Type B pancreatic cell (in vitro differentiated cells): ENCODE results near the gene FMNL2. TPM values are rescaled to one million over a fixed set of nuclear protein-coding genes. Genes with fewer than 3 reads are reported as not detected.

Experiments
- DNase-seq: peaks from one replicate; pipeline ENCODE4 v3.0.0; 2021; ENCODE audit warnings: mixed read lengths; ENCODE audit not compliant: unreplicated experiment; ENCODE audit errors: extremely low spot score
- H3K27ac Mint-ChIP-seq: 2 replicates; pipeline ENCODE4 v1.8.0; 2021; ENCODE audit warnings: mild to moderate bottlenecking, mixed read lengths
- H3K27me3 Mint-ChIP-seq: 2 replicates; pipeline ENCODE4 v1.8.0; 2021; ENCODE audit warnings: mixed read lengths
- H3K36me3 Mint-ChIP-seq: 2 replicates; pipeline ENCODE4 v1.8.0; 2021; ENCODE audit warnings: mixed read lengths
- H3K4me1 Mint-ChIP-seq: one replicate; pipeline ENCODE4 v1.8.0; 2021; ENCODE audit warnings: mixed read lengths; ENCODE audit not compliant: unreplicated experiment
- H3K4me3 Mint-ChIP-seq: 2 replicates; pipeline ENCODE4 v1.8.0; 2021; ENCODE audit warnings: mild to moderate bottlenecking, mixed read lengths
- H3K9me3 Mint-ChIP-seq: 2 replicates; pipeline ENCODE4 v1.8.0; 2021; ENCODE audit warnings: mixed read lengths
- CTCF ChIP-seq: fragments of 200-600 bp; sonication (generic); conservative IDR thresholded peaks from 2 replicates; pipeline ENCODE4 v1.5.0; 2021; ENCODE audit warnings: antibody characterized with exemption, mild to moderate bottlenecking
- total RNA-seq: library from RNA; stranded (reverse); gene quantifications from 2 replicates; pipeline ENCODE4 v1.2.1, GENCODE V29; 2021; ENCODE audit warnings: low replicate concordance

Gene FMNL2
- total RNA-seq, 1 donor from 2014 or later: 62.1 TPM

GRCh38 chr2:152354069-152354755, 19.2 kb downstream of the FMNL2 start:
- no peak overlapping the region for H3K27ac Mint-ChIP-seq
- H3K4me3 Mint-ChIP-seq: no peak overlapping the region

DNA sequence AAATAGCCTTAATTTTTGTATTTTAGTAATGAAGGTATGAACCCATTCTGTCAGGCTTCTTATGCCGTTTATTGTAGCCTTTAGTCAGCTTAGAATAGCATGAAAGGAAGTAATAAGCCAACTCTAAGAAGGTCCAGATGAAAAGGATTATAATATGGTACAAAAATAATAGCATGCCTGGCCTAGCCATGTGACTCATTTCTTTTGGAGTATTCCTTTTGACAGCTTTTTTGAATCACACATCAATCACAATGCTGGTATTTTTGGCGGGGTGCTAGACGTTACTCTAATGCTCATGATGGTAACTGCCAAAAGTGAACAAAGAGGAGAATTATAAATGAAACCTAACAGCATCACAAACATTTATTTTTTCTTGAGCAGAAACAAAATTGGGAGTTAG, 19.9 kb downstream of the FMNL2 start:
- no peak overlapping the region for H3K27ac Mint-ChIP-seq
- H3K27me3 Mint-ChIP-seq: no peaks in the 10 kb centered on the region
- no peaks in the 10 kb centered on the region for H3K9me3 Mint-ChIP-seq
- no peak for DNase-seq
- no peak overlapping the region for H3K4me3 Mint-ChIP-seq
- H3K4me1 Mint-ChIP-seq: peaks cover 14% of the 10 kb centered on the region
- no peak for TF ChIP-seq CTCF
- peaks cover 22% of the 10 kb centered on the region for H3K36me3 Mint-ChIP-seq

More at GRCh38 chr2:152354069-152354755, 19.2 kb downstream of the FMNL2 start:
- H3K9me3 Mint-ChIP-seq: no peaks in the 10 kb centered on the region
- no peaks in the 10 kb centered on the region for H3K27me3 Mint-ChIP-seq
- H3K36me3 Mint-ChIP-seq: peaks cover 29% of the 10 kb centered on the region
- no peak for DNase-seq
- TF ChIP-seq CTCF: no peak
- H3K4me1 Mint-ChIP-seq: peaks cover 14% of the 10 kb centered on the region

DNA sequence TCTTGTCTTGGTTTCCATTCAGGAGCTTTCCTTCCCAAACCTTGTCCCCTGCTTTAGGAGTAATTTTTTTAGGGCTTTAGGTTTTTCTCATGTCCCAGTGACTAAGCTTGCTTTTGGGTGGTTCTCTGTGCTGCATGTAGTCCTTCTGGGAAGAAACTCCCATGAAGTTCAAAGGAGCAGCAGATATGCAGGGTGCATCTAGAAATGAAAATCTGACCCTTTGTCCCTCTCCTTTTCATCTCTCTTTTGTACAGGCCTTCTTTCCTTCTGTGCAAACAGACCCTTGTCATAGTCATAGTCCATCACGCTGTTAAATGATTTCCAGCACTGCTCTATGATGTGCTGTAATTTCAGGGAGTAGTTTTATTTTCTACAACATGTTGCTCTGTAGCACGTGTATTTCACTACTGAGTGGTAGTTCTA, 20.4 kb downstream of the FMNL2 start:
- Mint-ChIP-seq H3K9me3 (no peaks in the 10 kb centered on the region), H3K4me1 (peaks cover 14% of the 10 kb centered on the region), H3K4me3 (no peak overlapping the region), H3K27me3 (no peaks in the 10 kb centered on the region), H3K27ac (no peak overlapping the region), H3K36me3 (peaks cover 22% of the 10 kb centered on the region)
- DNase-seq: no peak
- TF ChIP-seq CTCF: no peak

- peaks cover 15% of the 10 kb centered on the region for H3K36me3 Mint-ChIP-seq
- peaks cover 17% of the 10 kb centered on the region for H3K4me1 Mint-ChIP-seq
- H3K27me3 Mint-ChIP-seq: no peaks in the 10 kb centered on the region
- no peak for TF ChIP-seq CTCF
- no peak for DNase-seq
- no peaks in the 10 kb centered on the region for H3K9me3 Mint-ChIP-seq
- no peak overlapping the region for H3K27ac Mint-ChIP-seq
- no peak overlapping the region for H3K4me3 Mint-ChIP-seq
Measured at GRCh38 chr2:152359573-152360363, 24.8 kb downstream of the FMNL2 start.

DNA sequence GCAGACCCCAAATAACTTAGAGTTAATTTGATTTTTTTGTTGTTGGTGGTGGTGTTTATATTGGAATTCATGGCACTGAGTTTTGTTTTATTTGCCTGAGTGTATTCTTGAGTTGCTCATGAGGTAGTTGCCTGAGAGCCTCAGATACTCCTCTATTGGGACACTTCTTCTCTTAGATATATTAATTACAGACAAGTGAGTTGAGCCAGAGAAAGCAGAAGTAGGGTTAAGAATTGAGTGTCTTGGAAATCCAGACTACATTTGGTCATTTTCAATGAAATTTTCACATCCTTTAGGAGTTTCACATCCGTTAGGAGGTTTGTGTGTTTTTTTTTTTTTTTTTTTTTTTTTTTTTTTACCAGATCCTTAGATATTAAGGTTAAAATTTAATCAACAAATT, 29.0 kb downstream of the FMNL2 start:
- Mint-ChIP-seq H3K27me3 (no peaks in the 10 kb centered on the region), H3K27ac (no peak overlapping the region), H3K36me3 (peaks cover 6% of the 10 kb centered on the region), H3K4me1 (peaks cover 31% of the 10 kb centered on the region), H3K4me3 (no peak overlapping the region), H3K9me3 (no peaks in the 10 kb centered on the region)
- TF ChIP-seq CTCF: no peak
- no peak for DNase-seq
